Measurements from ENCODE around the gene RASA2.

DNA sequence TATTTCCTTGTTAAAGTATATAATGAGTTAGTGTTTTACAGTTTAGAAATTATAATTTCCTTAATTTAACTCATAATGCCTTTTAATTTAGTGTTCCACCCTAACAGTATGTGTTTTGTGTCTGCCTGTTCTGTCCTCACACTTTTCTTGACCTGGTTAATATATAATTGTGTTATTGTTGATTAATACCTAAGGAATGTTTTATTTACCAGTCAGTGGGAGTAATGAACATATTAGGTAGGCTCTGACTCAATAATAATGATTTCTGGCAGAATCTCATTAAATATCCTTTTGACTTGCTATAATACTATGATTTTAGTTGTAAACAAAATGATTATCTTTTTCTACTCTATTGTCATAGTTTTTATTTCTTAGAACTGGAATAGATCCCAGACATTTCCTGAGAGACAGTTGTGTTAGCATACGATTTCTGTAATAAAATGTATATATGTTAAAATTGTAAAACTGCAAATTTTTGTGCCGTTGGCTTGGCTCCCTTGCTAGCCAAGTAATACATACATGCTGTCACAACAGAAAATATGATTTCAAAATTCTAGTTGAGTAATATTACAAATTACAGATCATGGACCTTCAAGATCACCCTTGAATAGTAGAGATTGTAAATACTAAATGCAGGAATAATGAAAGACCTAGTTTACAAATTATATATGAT is 51.9 kb downstream of the RASA2 start:
- TF ChIP-seq CTCF (IDR thresholded peaks at IDR 0.05) (no peak), POLR2A (IDR thresholded peaks at IDR 0.05) (no peak), POLR2AphosphoS5 (IDR thresholded peaks at IDR 0.05) (no peak)

All from transverse colon (tissue), 4 donors.